GM18907 (cell line): ENCODE measurements around the gene PWWP2B.
A peak's percentile ranks its signal among the peaks of the same experiment; 100 is the strongest.

ENCODE experiments used
- ATAC-seq: cut with Tn5 transposase; IDR thresholded peaks from one replicate; pipeline ENCODE4 v1.9.1; 2021; ENCODE audit warnings: mild to moderate bottlenecking, moderate library complexity; ENCODE audit not compliant: unreplicated experiment

The PWWP2B gene

DNA sequence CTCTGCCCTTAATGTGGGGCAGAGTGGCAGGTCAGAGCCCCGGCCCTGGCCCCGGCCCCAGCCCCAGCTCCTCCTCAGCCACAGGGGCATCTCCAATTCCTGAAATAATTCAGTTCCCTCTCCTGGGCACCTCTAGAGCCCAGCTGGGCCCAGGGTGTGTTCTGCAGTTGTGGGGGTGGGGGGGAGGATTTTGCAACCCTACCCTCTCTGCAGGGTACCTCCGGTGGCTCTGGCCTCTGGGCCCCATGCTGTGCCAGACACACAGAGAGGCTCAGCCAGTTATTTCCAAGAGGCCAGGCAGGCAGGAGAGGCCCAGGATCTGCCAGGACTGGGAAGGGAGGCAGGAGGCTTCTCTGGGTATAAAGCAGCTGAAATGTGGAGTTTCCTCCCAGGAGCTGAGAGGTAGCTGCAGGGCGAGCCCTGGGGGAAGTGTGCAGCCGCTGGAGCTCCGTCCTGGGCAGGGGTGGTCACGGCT, 47.9 kb downstream of the PWWP2B start:
- ATAC-seq, result no peak

DNA sequence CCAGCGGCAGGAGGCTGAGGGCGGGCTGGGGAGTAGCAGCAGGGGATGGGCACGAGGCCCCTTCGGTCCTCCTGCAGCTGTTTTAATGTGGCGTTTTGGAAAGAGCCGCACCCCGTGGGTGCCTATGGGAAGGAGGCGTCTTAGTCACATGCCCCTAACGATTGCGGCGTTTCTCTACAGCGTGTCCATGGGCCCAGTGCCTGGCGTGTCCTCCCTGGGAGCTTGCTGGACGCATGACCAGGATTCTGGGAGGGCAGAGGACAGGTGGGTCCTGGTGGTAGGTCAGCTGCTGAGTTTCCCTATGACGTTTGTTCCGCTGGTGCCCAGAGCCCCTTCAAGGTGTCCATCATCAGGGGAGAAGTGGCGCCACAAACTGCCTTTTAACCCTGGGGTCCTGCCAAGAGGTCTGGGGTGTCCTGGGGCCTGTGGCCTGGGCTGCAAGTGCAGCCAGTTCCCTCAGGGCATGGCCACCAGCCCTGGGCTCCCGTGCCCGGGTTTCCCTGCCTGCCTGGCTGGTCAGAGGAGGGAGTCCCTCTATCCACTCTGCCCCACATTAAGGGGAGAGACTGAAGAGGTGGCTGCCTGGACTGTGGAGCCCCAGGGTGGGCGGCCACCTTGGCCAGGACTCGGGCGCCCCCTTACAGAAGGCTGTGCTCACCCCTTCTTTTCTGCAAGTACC, 48.7 kb downstream of the PWWP2B start:
- no peak for ATAC-seq

DNA sequence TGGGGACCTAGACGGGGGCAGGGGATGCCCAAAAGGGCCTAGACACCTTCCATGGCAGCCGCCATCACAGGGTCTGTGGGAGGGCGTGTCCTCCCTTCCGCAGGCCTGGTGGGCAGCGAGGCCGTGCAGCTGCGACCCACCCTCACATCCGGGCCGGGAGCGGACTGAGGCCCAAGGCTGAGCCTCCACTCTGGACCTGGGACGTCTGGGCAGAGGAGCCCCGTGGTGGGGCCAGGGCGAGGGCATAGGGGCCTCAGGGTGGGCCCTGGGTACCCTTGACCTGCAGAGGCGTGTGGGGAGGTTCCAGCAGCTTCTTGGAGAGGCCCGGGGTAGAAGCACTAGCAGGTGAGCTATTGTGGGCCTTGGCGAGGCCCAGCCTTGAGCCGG, 49.2 kb downstream of the PWWP2B start:
- no peak for ATAC-seq

DNA sequence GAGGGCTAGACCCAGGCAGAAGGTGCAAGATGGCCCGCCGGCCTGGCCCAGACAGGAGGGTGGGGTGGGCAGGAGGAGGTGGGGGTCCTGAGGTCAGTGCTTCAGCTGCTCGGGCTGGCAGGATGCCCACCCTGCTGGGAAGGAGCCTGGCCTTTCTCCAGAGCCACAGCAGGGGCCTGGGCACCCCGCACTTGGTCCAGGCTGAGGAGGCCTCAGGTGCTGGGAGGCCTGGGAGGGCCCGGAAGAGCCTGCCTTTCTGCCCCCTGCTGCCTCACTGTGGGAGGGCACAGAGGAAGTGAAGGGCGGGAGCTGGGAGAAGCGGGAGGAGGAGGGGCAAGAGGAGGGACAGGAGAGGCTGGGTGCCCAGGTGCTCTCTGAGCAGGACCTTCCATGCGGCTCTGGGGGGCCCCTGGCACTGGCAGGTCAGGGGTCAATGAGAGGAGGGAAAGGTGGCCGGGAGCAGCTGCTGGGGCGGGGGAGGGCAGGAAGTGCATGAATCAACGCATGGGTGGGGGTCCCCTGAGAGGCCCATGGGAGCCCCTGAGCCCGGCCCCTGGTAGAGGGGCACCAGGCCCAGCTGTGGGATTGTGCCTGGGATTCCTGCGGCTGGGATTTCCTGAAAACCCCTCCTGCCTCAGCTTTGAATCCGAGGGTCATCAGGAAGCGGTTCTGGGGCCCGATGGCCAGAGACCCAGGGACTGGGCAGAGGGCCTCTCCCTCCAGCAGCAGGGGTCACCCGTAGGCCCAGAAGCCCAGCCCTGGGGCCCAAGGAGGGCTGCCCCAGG, 49.9 kb downstream of the PWWP2B start:
- ATAC-seq, result peak; percentile 48

GRCh38 chr10:132447446-132448247, 50.6 kb downstream of the PWWP2B start:
- ATAC-seq, result no peak

- ATAC-seq, result no peak
Observed at GRCh38 chr10:132448248-132448731, 51.3 kb downstream of the PWWP2B start.

- ATAC-seq, result no peak
Observed at GRCh38 chr10:132449051-132449810, 52.2 kb downstream of the PWWP2B start.

DNA sequence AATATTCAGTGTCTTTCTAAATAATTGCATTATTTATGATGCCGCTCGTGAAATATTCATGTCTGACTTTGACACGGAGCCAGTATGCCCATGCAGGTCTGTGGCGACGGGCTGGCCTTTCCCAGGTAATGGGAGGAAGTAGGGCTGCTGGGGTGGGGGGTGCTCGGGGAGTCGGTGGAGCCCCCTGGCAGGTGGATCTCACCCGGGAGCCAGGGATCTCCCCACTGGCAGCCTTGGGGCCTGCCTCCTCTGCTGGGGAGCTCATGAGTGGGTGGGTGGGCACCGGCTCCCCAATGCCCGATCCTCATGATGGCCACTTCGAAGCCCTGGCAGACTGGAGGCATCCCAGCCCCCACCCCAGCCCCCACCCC, 52.8 kb downstream of the PWWP2B start:
- no peak for ATAC-seq

GRCh38 chr10:132450466-132450824, 53.4 kb downstream of the PWWP2B start:
- ATAC-seq, result no peak

GRCh38 chr10:132450825-132451505, 54.0 kb downstream of the PWWP2B start:
- no peak for ATAC-seq

DNA sequence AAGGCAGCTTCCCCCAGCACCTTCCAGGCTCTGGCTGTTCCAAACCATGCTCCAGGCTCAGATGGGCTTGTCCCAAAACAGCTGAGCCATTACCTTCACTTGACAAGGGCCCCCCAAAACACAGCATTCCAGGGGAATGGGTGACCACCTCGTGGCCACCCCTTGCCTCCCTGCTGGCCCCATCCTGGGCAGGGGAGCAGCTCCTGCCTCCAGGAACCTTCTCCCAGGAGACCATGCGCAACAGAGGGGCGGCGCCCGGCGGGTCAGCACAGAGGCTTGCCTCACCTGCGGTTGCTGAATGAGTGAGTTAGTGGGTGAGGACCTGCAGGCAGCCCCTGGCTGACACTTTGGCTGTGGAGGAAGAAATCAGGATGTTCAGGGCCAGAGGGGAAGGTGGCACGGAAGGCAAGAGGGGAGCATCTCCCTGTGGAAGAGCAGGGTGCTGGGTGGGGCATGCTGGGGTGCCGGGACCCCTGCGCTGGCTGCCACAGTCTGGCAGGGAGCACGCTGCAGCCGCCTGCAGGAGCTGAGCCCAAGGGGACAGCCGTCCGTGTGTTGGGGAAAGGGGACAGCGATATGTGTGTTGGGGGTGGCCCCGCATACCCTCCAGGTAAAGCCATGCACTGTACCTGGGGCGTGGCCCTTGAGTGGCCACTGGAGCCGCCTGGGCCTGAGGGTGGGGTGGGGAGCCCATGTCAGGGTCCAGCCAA, 54.7 kb downstream of the PWWP2B start:
- ATAC-seq, result no peak

- ATAC-seq, result no peak
Observed at GRCh38 chr10:132452216-132452650, 55.2 kb downstream of the PWWP2B start.

DNA sequence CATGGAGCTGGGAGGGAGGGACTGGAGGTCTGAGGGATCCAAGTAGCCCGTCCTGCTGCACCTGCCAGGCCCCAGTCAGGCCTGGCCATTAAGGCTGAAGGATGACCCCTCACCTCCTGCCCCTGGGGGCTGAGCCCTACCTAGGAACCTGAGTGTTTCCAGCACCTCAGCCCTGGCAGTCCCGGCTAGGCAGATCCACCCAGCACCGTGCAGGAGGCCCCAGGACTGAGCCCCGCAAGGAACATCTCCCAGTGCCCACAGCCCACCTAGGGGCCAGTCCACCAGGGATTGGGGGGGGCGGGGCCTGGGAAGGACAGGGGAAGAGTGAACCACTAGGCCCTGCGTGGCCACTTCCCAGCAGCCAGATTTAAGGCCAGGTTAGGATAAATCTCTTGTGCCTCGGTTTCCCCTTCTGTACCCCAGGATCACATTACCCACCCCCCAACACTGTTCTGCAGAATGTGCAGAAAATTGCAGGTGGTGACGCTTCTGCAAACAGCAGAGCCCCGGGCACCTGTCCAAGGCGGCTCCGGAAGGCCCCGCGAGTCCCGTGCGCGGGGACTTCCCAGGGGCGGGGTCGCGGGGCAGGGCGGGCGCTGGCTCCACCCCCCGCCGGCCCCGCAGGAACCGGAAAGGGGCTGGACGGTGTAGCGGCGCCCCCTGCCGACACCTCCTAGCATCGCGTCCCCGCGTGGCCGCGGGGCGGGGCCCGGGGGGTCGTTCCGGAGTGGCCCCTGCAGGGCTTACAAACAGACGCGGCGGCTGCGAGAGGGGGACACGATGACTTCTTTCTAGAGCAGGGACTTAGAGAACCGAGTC, 55.9 kb downstream of the PWWP2B start:
- ATAC-seq, result peak; percentile 61

- ATAC-seq, result peak; percentile 15
Observed at GRCh38 chr10:132453470-132453861, 56.5 kb downstream of the PWWP2B start.

- no peak for ATAC-seq
Observed at GRCh38 chr10:132454296-132455198, 57.5 kb downstream of the PWWP2B start.

GRCh38 chr10:132455441-132455971, 58.5 kb downstream of the PWWP2B start:
- ATAC-seq, result no peak
